Measurements from ENCODE around the gene YTHDC1. TPM values are rescaled to one million over a fixed set of nuclear protein-coding genes. Genes with fewer than 3 reads are reported as not detected.
A peak's percentile ranks its signal among the peaks of the same experiment; 100 is the strongest.

The YTHDC1 gene
- total RNA-seq, 2 donors from 2014 or later = 37.0 to 89.9 TPM

GRCh38 chr4:68346461-68346860 lies 3.4 kb downstream of the YTHDC1 start:
- peaks cover 44 to 62% of the 10 kb centered on the region in 2 donors for H3K4me1 ChIP-seq (ENCODE audit: control insufficient read depth in 1 of 2, low read depth in 2 of 2)
- no peak overlapping the region for H3K27ac ChIP-seq
- no peak for ATAC-seq (ENCODE audit: insufficient number of reproducible peaks, low FRiP score, low read depth)
- peak overlapping the region; percentile 83 for H3K4me3 ChIP-seq
- H3K27me3 ChIP-seq (replicated peaks; ENCODE audit: insufficient read depth) = no peaks in the 10 kb centered on the region
- DNase-seq (ENCODE audit: low spot score) = no peak
- H3K9me3 ChIP-seq = no peaks in the 10 kb centered on the region
- TF ChIP-seq, protein P1, sequence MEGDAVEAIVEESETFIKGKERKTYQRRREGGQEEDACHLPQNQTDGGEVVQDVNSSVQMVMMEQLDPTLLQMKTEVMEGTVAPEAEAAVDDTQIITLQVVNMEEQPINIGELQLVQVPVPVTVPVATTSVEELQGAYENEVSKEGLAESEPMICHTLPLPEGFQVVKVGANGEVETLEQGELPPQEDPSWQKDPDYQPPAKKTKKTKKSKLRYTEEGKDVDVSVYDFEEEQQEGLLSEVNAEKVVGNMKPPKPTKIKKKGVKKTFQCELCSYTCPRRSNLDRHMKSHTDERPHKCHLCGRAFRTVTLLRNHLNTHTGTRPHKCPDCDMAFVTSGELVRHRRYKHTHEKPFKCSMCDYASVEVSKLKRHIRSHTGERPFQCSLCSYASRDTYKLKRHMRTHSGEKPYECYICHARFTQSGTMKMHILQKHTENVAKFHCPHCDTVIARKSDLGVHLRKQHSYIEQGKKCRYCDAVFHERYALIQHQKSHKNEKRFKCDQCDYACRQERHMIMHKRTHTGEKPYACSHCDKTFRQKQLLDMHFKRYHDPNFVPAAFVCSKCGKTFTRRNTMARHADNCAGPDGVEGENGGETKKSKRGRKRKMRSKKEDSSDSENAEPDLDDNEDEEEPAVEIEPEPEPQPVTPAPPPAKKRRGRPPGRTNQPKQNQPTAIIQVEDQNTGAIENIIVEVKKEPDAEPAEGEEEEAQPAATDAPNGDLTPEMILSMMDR (IDR thresholded peaks at IDR 0.05) = no peak
- no peaks in the 10 kb centered on the region for H3K36me3 ChIP-seq

DNA sequence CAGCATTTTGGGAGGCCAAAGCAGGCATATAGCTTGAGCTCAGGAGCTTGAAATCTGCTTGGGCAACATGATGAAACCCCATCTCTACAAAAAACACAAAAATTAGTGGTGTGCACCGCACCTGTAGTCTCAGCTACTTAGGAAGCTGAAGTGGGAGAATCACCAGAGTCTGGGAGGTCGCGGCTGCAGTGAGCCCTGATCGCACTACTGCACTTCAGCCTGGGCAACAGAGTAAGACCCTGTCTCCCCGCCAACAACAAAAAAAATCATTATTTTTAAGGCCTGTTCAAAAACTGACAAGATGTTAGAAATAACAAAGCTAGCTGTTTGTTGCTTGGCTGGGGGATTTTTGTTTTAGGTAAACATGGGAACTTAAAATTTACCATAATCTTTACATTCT lies 5.1 kb downstream of the YTHDC1 start:
- Histone ChIP-seq H3K4me1 (ENCODE audit: control insufficient read depth in 1 of 2, low read depth in 2 of 2) (peaks cover 59 to 75% of the 10 kb centered on the region in 2 donors), H3K36me3 (no peaks in the 10 kb centered on the region), H3K27ac (no peak overlapping the region), H3K4me3 (no peak overlapping the region), H3K27me3 (replicated peaks; ENCODE audit: insufficient read depth) (no peaks in the 10 kb centered on the region), H3K9me3 (no peaks in the 10 kb centered on the region)
- TF ChIP-seq, protein P1 (IDR thresholded peaks at IDR 0.05) = no peak
- no peak for DNase-seq (ENCODE audit: low spot score)
- ATAC-seq (ENCODE audit: insufficient number of reproducible peaks, low FRiP score, low read depth) = no peak

GRCh38 chr4:68344049-68344448 lies 5.8 kb downstream of the YTHDC1 start:
- Histone ChIP-seq H3K9me3 (no peaks in the 10 kb centered on the region), H3K27me3 (replicated peaks; ENCODE audit: insufficient read depth) (no peaks in the 10 kb centered on the region), H3K36me3 (no peaks in the 10 kb centered on the region), H3K4me1 (ENCODE audit: control insufficient read depth in 1 of 2, low read depth in 2 of 2) (peaks cover 65 to 82% of the 10 kb centered on the region in 2 donors), H3K27ac (no peak overlapping the region), H3K4me3 (no peak overlapping the region)
- TF ChIP-seq, protein P1 (IDR thresholded peaks at IDR 0.05) = no peak
- DNase-seq (ENCODE audit: low spot score) (no peak), ATAC-seq (ENCODE audit: insufficient number of reproducible peaks, low FRiP score, low read depth) (no peak)

DNA sequence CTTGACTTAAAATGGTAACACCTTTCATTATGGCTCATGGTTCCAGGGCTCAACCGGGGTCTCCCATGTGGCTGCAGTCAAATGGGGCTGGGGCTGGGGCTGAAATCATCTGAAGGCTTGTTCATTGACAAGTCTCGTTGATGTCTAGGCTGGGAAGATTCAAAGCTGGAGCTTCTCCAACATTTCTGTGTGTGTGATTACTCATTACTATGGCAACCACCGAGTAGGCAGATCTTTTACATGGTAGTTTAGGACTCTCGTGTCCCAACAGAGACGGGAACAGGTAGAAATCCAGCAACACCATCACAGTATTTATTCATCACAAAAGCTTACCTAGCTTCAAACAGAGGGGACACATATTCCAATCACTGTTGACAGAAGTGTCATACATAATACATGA lies 7.8 kb downstream of the YTHDC1 start:
- H3K27me3 ChIP-seq (replicated peaks; ENCODE audit: insufficient read depth) = no peaks in the 10 kb centered on the region
- DNase-seq (ENCODE audit: low spot score) = no peak
- H3K27ac ChIP-seq = no peak overlapping the region
- H3K4me3 ChIP-seq = no peak overlapping the region
- no peak for ATAC-seq (ENCODE audit: insufficient number of reproducible peaks, low FRiP score, low read depth)
- peaks cover 59 to 82% of the 10 kb centered on the region in 2 donors for H3K4me1 ChIP-seq (ENCODE audit: control insufficient read depth in 1 of 2, low read depth in 2 of 2)
- H3K36me3 ChIP-seq = peaks cover 5% of the 10 kb centered on the region
- TF ChIP-seq, protein P1 (IDR thresholded peaks at IDR 0.05) = no peak
- H3K9me3 ChIP-seq = no peaks in the 10 kb centered on the region

DNA sequence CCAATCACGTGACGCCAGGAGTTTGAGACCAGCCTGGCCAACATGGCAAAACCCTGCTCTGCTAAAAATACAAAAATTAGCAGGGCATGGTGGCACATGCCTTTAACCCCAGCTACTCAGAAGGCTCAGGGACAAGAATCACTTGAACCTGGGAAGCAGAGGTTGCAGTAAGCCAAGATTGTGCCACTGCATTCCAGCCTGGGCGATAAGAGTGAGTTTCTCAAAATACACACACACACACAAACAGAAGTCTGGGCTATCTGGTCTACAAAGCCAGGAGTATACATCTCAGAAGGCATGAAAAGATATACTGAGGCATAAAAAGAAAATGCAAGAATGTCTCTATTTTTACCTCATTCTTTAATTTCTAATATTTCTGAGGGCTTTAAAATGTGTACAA lies 11.3 kb downstream of the YTHDC1 start:
- peaks cover 22% of the 10 kb centered on the region for H3K36me3 ChIP-seq
- ATAC-seq (ENCODE audit: insufficient number of reproducible peaks, low FRiP score, low read depth) (no peak), DNase-seq (ENCODE audit: low spot score) (no peak)
- no peaks in the 10 kb centered on the region for H3K27me3 ChIP-seq (replicated peaks; ENCODE audit: insufficient read depth)
- no peak overlapping the region for H3K27ac ChIP-seq
- H3K4me3 ChIP-seq = no peak overlapping the region
- TF ChIP-seq, protein P1 (IDR thresholded peaks at IDR 0.05) = no peak
- H3K4me1 ChIP-seq (ENCODE audit: control insufficient read depth in 1 of 2, low read depth in 2 of 2) = peaks cover 48 to 72% of the 10 kb centered on the region in 2 donors
- H3K9me3 ChIP-seq = no peaks in the 10 kb centered on the region
